ENCODE results near the gene ZNG1F.
"Not testable (repeated sequence)": the region's sequence is repeated elsewhere in the genome, so short reads cannot be mapped to it uniquely, and the experiment has no call there.

The ZNG1F gene

DNA sequence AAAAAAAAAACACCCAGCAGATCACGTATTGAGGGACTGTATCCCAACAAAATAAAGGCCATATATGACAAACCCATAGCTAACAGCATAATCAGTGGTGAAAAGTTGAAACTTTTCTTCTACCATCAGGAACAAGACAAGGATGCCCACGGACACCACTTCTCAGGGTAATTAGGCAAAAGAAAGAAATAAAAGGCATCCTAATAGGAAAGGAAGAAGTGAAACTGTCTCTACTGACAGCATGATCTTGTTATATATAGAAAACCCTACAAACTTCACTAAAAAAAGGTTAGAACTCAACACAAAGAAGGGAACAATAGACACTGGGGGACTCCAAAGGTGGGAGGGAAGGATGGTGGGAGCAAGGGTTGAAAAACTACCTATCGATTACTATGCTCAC lies 102.9 kb downstream of the ZNG1F start:
- DNase-seq (ENCODE audit: low spot score): not testable (repeated sequence)

DNA sequence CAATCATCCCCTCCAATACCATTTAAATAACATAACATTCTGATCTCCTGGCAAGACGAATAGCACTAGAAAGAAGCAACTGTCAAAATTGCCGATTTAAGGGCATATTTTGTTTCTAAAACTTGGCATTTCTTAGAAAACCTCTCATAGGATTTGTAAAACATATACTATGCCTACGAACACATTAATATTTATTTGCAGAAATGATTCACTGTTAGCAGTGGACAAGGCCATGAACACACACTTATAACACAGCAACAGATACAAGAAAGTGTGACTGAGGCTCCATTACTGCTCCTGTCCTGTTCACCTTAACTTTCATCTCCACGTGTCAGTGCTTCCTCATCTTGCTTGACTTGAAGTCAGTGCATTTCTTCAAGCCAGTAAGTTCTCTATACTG lies 106.8 kb downstream of the ZNG1F start:
- not testable (repeated sequence) for DNase-seq (ENCODE audit: low spot score)
